H1 (cell line): Measurements from ENCODE around the gene FAM76B. TPM values are rescaled to one million over a fixed set of nuclear protein-coding genes. Genes with fewer than 3 reads are reported as not detected.

Source experiments
- CBX8 ChIP-seq: fragments of 300-800, 300-1000 bp; sonication (generic); IDR thresholded peaks from 2 replicates; pipeline ENCODE4 v1.7.1; 2016; ENCODE audit warnings: low read depth, low read length, borderline replicate concordance
- KDM4A ChIP-seq: IDR thresholded peaks from one replicate; pipeline ENCODE4 v1.7.1; 2012; ENCODE audit warnings: low read depth, mild to moderate bottlenecking, moderate library complexity, low read length, inconsistent platforms; ENCODE audit not compliant: severe bottlenecking
- polyA plus RNA-seq, 7 experiments: library from polyadenylated mRNA; depleted of rRNA in 3 of 7; stranded (reverse) in 5 of 7; unstranded in 2 of 7; fragments of >200 nt in 5 of 7; fragments of 200-250 nt in 2 of 7; gene quantifications; 1 replicate in 5 of 7; 2 replicates in 1 of 7; 4 replicates in 1 of 7; pipeline versions ENCODE4 v1.2.1 to v1.2.3, GENCODE V29; 2011 to 2013; ENCODE audit warnings: missing spikeins in 2 of 7, mixed read lengths in 2 of 7
- total RNA-seq: library from RNA; stranded (reverse); fragmentation: NEBNext Ultra II Directional; extraction: Animal tissue kit (Norgen Biotek cat#: 25700); gene quantifications from 2 replicates; pipeline ENCODE4 v1.2.1, GENCODE V29; 2021

FAM76B gene
- total and polyA plus RNA-seq, 2 of the 8 experiments (the other 6 are each of a cell fraction or from before 2014, with no cell fraction given) = 11.0 to 22.3 TPM

- no peak for TF ChIP-seq KDM4A
- TF ChIP-seq CBX8 = no peak
These were observed 3.1 kb upstream of the FAM76B start (continued) for GRCh38 chr11:95792700-95793099.
